GM21515 (cell line): ENCODE data around the gene CLEC1B.
"Not testable (repeated sequence)": the region's sequence is repeated elsewhere in the genome, so short reads cannot be mapped to it uniquely, and the experiment has no call there.

Experiments
- ATAC-seq: cut with Tn5 transposase; IDR thresholded peaks from one replicate; pipeline ENCODE4 v1.9.1; 2021; ENCODE audit not compliant: unreplicated experiment

CLEC1B gene

GRCh38 chr12:9999016-9999415 lies at the start of gene CLEC1B:
CLEC1B (minus strand) TSS chr12:9999121; CDS start chr12:9999100, 21 bp downstream.
- ATAC-seq: no peak

- ATAC-seq: no peak
These were observed 49.6 kb upstream of the CLEC1B start for GRCh38 chr12:10048526-10048925.

- no peak for ATAC-seq
These were observed 43.2 kb upstream of the CLEC1B start for GRCh38 chr12:10042167-10042566.

GRCh38 chr12:10033783-10034545 lies 35.0 kb upstream of the CLEC1B start:
- no peak for ATAC-seq

GRCh38 chr12:10031771-10032175 lies 32.9 kb upstream of the CLEC1B start:
- no peak for ATAC-seq

- no peak for ATAC-seq
These were observed 32.4 kb upstream of the CLEC1B start for GRCh38 chr12:10031321-10031720.

- ATAC-seq: no peak
These were observed 31.5 kb upstream of the CLEC1B start, which contains the start of gene CLEC9A for GRCh38 chr12:10030446-10030845. CLEC9A (plus strand) TSS chr12:10030682; CDS start chr12:10052688, 22,006 bp downstream.

GRCh38 chr12:10027721-10028120 lies 28.8 kb upstream of the CLEC1B start:
- ATAC-seq: no peak

- no peak for ATAC-seq
These were observed 28.4 kb upstream of the CLEC1B start for GRCh38 chr12:10027311-10027710.

- ATAC-seq: not testable (repeated sequence)
These were observed 27.7 kb upstream of the CLEC1B start for GRCh38 chr12:10026666-10027065.

- no peak for ATAC-seq
These were observed 26.3 kb upstream of the CLEC1B start for GRCh38 chr12:10025236-10025635.

GRCh38 chr12:10021342-10021741 lies 22.4 kb upstream of the CLEC1B start:
- no peak for ATAC-seq

GRCh38 chr12:10018386-10018785 lies 19.5 kb upstream of the CLEC1B start:
- ATAC-seq: no peak

GRCh38 chr12:10016881-10017280 lies 18.0 kb upstream of the CLEC1B start:
- ATAC-seq: no peak

GRCh38 chr12:10015450-10015849 lies 16.5 kb upstream of the CLEC1B start:
- no peak for ATAC-seq

- no peak for ATAC-seq
These were observed 13.9 kb upstream of the CLEC1B start for GRCh38 chr12:10012630-10013330.

- ATAC-seq: no peak
These were observed 2.4 kb upstream of the CLEC1B start for GRCh38 chr12:10001171-10001776.

GRCh38 chr12:9992296-9992695 lies 6.6 kb downstream of the CLEC1B start:
- no peak for ATAC-seq

- no peak for ATAC-seq
These were observed 7.0 kb downstream of the CLEC1B start for GRCh38 chr12:9991876-9992275.

GRCh38 chr12:9980126-9980525 lies 18.8 kb downstream of the CLEC1B start:
- ATAC-seq: no peak

GRCh38 chr12:9977916-9978315 lies 21.0 kb downstream of the CLEC1B start:
- ATAC-seq: no peak

GRCh38 chr12:9976626-9977025 lies 22.3 kb downstream of the CLEC1B start:
- not testable (repeated sequence) for ATAC-seq
